NCI-H2029 treated with DMSO at 0.1 percent for 48 hours (cell line): ENCODE results near the gene PKP3.
"Not testable (repeated sequence)": the region's sequence is repeated elsewhere in the genome, so short reads cannot be mapped to it uniquely, and the experiment has no call there.

Experiments used
- DNase-seq: peaks from one replicate; lab custom pipeline; 2025; lab: John Stamatoyannopoulos, UW

Gene PKP3

GRCh38 chr11:429931-430456, 36.0 kb downstream of the PKP3 start:
- DNase-seq: no peak

GRCh38 chr11:431921-432320, 37.9 kb downstream of the PKP3 start:
- DNase-seq: no peak

GRCh38 chr11:432501-433100, 38.6 kb downstream of the PKP3 start:
- DNase-seq: no peak

GRCh38 chr11:433111-433510, 39.1 kb downstream of the PKP3 start:
- no peak for DNase-seq

DNA sequence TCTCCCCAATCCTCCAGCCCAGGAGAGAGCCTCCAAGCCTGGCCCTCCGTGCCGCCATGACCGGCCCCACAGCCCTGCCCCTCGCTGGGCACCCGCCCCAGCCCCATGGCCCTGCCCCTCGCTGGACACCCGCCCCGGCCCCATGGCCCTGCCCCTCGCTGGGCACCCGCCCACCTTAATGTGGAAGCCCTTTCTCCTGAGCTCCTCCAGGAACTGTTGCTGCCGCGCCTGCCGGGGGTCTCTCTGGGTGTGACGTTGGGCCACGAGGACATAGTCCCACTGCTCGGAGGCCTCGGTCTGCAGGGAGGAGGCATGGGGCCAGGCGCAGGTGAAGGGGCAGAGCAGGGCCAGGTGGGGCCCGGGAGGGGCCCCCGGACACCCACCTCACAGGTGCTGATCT, 39.6 kb downstream of the PKP3 start:
- no peak for DNase-seq

DNA sequence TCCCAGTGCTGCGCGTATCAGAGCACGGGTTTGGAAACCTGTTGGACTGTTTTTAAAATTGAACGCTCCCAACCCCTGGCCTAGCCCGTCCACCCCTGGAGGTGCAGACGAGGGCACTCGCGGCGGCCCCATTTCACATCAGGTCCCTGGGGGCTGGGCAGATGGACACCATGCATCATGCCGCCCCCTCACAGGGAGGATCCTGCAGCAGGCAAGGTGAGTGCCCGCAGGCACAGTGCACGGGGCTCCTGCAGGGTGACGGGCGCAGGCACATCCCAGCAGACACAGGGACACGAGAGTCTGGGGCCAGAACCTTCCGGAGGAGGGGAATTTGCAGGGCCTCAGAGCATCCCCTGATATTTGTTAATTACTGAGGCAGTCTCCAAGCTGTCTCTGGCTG, 40.5 kb downstream of the PKP3 start:
- no peak for DNase-seq

DNA sequence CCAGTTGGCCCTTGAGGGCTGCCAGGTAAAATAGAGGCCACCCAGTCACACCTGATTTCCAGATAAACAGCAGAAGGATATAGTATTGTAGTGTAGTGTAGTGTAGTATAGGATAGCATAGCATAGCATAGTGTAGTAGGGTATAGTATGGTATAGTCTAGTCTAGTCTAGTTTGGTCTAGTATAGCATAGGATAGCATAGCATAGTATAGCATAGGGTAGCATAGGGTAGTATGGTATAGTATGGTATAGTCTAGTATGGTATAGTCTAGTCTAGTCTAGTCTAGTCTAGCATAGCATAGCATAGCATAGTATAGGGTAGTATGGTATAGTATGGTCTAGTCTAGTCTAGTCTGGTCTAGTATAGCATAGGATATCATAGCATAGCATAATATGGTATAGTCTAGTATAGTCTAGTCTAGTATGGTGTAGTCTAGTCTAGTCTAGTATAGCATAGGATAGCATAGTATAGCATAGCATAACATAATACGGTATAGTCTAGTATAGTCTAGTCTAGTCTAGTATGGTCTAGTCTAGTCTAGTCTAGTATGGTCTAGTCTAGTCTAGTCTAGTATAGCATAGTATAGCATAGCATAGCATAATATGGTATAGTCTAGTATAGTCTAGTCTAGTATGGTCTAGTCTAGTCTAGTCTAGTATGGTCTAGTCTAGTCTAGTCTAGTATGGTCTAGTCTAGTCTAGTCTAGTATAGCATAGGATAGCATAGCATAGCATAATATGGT, 41.2 kb downstream of the PKP3 start:
- not testable (repeated sequence) for DNase-seq

DNA sequence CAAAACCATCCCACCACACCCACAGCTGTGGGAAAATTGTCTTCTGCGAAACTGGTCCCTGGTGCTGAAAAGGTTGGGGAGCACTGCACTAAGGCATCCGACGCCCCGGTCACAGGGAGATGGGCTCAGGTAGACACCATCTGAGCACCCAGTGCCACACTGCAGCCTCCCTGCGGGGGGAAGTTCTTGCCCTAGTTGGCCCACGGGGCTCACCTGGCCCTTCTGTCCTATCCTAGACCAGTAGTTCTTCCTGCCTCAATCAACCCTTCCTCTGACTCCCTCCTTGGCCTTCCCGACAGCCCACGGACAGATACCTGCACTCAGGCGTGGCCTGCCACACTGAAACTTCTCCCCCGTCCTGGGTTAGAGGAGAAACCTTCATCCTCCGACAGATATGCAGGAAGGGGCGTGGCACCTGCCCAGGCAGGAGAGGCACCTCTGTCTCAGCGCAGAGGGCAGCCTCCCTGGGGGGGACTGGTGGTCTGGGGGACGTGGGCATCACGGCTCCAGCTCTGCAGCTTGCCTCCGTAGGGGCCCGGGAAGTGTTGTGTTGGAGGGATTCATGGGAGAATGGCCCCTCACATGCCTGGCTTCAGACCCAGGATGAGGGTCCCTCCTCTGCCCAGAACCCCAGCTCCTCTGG, 43.3 kb downstream of the PKP3 start:
- DNase-seq: no peak

DNA sequence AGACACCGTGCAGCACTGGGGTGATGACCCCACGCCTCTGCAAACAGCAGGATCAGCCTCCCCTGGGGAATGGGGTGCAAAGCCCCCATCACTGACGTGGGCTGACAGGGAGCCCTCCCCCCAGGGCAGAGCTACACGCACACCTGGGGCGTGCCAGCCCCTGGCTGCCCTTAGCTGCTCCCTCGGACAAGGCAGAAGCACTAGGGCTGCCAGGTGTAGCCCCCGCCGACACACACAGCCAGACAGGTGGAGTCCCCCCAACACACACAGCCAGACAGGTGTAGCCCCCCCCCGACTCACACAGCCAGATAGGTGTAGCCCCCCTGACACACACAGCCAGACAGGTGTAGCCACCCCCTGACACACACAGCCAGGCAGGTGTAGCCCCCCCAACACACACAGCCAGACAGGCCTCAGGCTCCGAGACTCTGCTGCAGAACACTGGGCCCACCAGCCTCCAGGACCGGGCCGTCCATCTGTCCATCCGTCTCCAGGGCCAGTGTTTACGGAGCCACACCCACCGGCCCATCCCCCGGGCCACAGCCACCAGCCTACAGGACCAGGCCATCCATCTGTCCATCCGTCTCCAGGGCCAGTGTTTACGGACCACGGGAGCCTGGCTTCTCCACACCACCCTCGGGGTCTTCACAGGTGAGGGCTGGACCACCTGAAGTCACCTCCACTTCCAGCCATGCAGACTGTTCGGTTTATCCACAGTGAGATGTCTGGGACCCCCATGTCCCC, 44.3 kb downstream of the PKP3 start:
- DNase-seq: no peak

DNA sequence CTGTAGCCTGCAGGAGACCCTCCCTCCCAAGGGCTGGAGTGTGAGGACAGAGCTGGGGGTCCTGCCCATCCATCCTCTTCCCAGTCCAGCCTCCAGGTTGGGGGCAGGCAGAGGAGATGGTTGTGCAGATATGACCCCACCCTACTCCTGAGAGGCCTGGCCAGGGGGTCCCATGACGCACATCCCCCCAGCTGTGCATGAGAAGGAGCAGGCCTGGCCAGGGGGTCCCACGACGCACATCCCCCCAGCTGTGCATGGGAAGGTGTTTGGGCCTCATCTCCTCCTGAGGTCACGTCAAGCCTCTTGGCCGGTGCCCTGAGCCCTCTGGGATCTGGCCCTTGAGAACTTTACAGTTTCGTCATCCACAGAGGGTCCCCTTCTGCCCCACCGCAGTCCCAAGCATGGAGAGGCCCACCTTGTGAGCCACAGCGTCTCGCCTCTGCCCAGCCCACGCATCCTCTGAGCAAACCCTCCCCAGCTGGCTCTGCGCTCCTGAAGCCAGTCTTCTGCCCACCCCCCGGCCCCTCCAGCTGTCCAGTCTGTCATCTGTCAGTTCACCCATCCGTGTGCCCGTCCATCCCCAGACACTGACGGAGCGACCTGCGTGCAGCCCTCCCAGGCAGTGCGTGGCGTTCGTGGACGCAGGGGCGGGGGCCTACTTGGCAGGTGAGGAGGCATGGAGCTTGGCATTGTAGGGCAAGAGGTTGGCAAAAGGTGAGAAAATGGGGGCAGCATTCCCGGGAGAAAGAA, 45.5 kb downstream of the PKP3 start:
- DNase-seq: no peak

DNA sequence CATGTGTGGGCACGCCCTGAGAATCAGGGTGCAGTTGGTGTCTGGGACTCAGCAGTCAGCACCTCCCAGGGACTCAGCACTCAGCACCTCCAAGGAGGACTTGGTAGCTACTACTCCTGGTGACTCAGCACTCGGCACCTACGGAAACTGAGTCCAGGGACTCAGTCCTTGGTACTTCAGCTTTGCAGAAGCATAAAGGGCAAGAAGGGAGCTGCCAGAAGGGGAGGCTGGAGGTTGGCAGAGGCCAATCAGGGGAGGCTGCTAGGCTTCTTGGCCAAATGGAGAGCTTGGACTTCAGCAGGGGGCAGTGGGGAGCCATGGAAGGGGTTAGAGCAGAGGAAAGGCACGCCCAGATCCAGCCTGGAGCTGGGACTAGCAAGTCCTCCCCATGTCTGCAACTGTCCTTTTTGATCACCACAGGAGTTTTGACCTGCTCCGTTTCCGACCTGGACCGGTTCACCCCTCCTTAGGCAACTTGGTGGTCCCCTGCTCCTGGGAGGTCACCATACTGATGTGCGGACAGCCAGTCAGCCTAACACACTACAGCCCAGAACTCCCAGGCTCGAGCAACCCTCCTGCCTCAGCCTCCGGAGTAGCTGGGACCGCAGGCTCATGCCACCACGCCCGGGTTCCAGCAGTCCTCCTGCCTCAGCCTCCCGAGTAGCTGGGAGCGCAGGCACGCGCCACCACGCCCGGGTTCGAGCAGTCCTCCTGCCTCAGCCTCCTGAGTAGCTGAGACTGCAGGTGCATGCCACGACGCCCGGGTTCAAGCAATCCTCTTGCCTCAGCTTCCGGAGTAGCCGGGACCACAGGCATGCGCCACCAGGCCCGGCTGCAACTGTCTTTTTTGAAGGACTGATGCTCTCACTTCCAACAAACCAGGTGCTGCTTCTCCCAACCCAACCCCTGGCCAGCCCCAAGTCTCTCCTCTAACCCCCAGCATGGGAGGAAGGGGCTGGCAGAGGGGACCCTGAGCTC, 46.3 kb downstream of the PKP3 start:
- DNase-seq: no peak

GRCh38 chr11:441043-441417, 47.0 kb downstream of the PKP3 start:
- no peak for DNase-seq

DNA sequence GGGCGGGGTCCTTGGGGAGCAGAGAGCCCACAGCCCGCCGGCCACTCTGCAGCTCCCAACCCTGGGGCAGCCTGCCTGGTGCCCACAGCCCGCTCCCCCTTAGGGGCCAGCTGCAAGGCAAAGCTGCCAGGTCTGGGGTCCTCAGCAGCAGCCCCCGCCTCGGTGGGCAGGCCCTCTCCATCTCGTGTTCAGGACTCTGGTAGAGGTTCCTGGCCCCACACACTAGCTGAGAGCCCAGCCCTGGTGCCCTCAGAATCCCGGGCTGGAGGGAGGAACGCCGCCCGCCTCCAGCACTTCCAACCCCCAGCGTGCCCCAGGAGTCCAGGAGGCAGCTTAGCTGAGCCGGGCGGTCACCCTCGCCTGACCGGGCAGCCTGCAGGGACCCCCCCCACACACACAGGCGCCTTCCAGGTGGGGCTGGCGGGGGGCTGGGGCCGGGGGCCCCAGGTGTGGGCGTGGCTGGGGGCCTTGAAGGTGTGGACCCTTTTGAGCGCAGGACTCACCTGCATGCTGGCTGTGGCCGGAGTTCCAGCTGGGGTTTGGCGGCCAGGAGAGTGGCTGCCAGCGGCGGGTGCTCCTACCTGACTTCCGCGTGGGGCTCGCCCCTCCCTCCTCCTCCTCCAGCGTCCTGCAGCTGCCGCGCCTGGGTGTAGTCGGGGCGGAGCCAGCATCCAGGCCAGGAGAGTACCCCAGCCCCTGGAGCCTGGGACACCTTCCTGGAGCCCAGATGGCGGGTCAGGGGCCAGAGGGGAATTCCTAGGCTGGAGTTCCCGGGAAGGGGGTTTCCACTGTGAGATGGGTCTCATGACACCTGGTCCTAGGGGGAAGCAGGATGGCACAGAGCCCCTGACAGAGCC, 47.6 kb downstream of the PKP3 start, which contains the start of gene ANO9:
Gene ANO9 (minus strand): TSS at position 594 of the 857 bp plus-strand sequence. CDS start 85 bp downstream, at position 509.
- DNase-seq: peak; percentile 32

GRCh38 chr11:442611-443081, 48.6 kb downstream of the PKP3 start:
- no peak for DNase-seq

DNA sequence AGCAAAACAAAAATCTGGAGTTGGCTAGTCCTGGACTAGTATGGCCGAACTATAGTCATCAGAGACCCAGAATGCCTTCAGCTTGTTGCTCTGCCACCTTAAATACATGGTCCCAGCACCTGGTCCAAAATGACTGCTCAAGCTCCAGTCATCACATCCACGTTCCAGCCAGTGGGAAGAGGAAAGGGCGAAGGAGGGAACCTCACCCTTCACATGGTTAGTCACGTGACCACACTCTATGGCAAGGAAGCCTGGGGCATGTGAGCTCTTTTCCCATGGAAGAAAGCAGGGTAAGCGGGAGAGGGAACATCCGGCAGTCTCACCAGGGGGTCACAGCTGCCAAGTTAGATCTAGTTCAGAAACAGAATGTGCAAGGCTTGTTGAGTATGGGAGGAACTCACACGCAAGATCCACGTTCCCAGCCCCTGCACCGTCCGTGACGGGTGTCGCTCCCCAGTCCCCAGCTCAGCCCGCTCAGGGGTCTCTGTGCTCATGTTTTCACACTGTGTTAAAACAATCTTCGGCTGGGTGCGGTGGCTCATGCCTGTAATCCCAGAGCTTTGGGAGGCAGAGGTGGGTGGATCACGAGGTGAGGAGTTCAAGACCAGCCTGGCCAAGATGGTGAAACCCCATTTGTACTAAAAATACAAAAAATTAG, 49.7 kb downstream of the PKP3 start:
- DNase-seq: no peak

DNA sequence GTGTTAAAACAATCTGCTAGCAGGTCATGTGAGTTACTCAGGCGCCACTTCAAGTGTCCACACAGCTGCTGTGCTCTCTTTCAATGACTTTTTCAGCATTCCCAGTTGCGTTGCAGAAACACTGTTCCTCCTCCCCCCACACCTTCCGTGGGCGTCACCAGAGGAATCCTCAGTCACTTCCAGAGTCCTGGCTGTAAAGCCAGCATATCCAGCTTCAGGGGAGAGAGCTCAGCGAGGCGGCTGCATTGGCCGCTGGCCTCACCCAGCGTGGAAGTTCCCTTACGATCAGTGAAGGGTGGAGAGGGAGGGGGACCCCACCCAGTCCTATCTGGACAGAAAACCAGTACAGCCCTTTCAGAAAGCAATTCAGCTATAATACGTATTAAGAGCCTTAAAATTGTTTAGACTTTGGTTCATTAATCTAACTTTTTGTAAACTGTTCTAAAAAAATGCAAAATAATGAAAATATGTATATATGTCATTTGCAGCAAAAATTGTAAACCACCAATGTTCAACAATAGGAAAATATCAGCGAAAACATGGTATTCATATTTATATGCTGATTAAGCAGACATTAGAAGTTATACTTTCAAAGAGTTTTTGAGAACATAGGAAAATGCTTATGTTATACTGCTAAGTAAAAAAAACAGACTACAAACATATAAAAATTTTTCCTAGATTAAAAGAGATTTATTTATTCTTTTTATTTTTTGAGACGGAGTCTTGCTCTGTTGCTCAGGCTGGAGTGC, 50.6 kb downstream of the PKP3 start:
- DNase-seq: peak; percentile 72

DNA sequence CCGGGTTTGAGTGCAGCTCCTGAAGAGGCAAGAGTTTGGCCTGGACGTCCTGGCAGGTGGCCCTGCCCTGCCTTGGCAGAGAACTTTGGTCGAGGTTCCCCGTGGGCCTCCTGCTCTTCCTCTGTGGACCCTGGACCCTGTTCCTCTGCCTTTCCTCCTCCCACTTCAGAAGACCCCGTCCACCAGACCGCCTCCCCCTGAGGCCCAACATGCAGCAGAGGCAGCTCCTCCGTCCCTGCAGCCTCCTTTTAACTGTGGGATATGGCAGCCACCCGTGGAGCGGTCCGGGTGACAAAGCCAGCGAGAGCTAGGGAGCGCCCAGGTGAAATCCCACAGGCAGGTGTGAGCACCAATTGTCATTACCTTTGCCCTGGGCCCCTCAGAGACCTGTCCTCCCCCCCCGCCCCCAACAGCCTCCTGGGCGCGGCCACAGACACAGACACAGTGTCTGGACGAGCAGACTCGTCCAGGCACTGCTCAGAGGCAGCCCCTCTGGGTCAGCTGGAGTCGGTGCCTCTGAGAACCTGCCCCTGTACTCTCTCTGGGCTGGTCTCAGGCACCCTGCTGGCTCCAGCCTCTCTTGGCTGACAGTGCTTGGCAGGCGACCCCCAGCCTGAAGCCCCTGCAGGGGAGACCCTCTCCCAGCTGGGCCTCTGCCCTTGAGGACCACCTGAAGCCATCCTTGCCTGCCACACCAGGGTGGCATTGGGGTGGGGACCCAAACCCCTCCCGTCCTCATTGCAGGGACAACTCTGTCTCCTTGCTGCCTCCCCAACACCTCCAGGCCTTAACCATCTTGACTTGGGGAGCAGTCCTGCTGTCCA, 52.0 kb downstream of the PKP3 start:
- DNase-seq: no peak
